Measurements from ENCODE around the gene DEPDC5.

GRCh38 chr22:31852691-31853421, 99.0 kb downstream of the DEPDC5 start:
- TF ChIP-seq, protein P1, sequence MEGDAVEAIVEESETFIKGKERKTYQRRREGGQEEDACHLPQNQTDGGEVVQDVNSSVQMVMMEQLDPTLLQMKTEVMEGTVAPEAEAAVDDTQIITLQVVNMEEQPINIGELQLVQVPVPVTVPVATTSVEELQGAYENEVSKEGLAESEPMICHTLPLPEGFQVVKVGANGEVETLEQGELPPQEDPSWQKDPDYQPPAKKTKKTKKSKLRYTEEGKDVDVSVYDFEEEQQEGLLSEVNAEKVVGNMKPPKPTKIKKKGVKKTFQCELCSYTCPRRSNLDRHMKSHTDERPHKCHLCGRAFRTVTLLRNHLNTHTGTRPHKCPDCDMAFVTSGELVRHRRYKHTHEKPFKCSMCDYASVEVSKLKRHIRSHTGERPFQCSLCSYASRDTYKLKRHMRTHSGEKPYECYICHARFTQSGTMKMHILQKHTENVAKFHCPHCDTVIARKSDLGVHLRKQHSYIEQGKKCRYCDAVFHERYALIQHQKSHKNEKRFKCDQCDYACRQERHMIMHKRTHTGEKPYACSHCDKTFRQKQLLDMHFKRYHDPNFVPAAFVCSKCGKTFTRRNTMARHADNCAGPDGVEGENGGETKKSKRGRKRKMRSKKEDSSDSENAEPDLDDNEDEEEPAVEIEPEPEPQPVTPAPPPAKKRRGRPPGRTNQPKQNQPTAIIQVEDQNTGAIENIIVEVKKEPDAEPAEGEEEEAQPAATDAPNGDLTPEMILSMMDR (IDR thresholded peaks at IDR 0.05): no peak
- no peak for TF ChIP-seq EZH2 (IDR thresholded peaks at IDR 0.05)

Data from neural progenitor cell (in vitro differentiated cells).